HepG2 (cell line): Measurements from ENCODE around the gene GSDME. TPM values are rescaled to one million over a fixed set of nuclear protein-coding genes. Genes with fewer than 3 reads are reported as not detected.

ENCODE experiments used
- ATAC-seq: fragments of 200-7000 bp; cut with Tn5 transposase; 3 replicates; pipeline ENCODE4 v1.9.1; 2020; ENCODE audit warnings: mild to moderate bottlenecking, moderate library complexity
- BruUV-seq: library from RNA; stranded (reverse); fragments of 400-500 nt; replicated peaks from 2 replicates; lab custom pipeline; 2021; lab: Mats Ljungman, UMichigan
- CTCF ChIA-PET: fragments of 300-600 bp; formaldehyde crosslinking; extraction: SDS; loops from one replicate; lab custom pipeline; 2021; ENCODE audit warnings: low total read pairs, inconsistent platforms, low intra/inter-chr PET ratio; lab: Yijun Ruan, JAX
- POLR2A ChIA-PET: fragments of 350-600 bp; sonication (Branson Sonifier 250); formaldehyde crosslinking; loops from one replicate; lab custom pipeline; 2020; ENCODE audit warnings: antibody characterized with exemption, inconsistent platforms; lab: Yijun Ruan, JAX
- DNase-seq: peaks from one replicate; pipeline ENCODE4 v3.0.0-alpha.2; 2015; ENCODE audit warnings: low spot score
- FAIRE-seq: peaks from 3 replicates; lab custom pipeline; 2011; peaks lifted over from hg19 to GRCh38; lab: Jason Lieb, UNC
- H2AFZ ChIP-seq: one replicate; pipeline ENCODE4 v1.6.1; 2011; ENCODE audit warnings: low read length, inconsistent platforms
- H3K27ac ChIP-seq: fragments of 300-600 bp; 3 replicates; pipeline ENCODE4 v1.8.0; 2011; ENCODE audit warnings: mixed run types, mild to moderate bottlenecking, mixed read lengths, low read length, inconsistent platforms; ENCODE audit not compliant: insufficient read depth; ENCODE audit errors: extremely low read length
- H3K27me3 ChIP-seq, 2 experiments: fragments of 200-600 bp in 1 of 2; 2 replicates in 1 of 2; 3 replicates in 1 of 2; pipeline versions ENCODE4 v1.6.0 to v1.8.0; 2011; ENCODE audit warnings: low read length in 2 of 2, mild to moderate bottlenecking in 2 of 2, moderate library complexity in 2 of 2, inconsistent platforms in 1 of 2; ENCODE audit not compliant: insufficient read depth in 2 of 2, control insufficient read depth in 1 of 2
- H3K36me3 ChIP-seq, 2 experiments: fragments of 200-600 bp in 1 of 2; replicated peaks in 1 of 2; 2 replicates in 1 of 2; 3 replicates in 1 of 2; pipeline versions ENCODE4 v1.5.1 to v1.8.0; 2011; ENCODE audit warnings: low read length in 2 of 2, inconsistent platforms in 1 of 2; ENCODE audit not compliant: insufficient read depth in 2 of 2, control insufficient read depth in 1 of 2
- H3K4me1 ChIP-seq: 2 replicates; pipeline ENCODE4 v1.5.1; 2012; ENCODE audit warnings: low read length, inconsistent platforms; ENCODE audit not compliant: insufficient read depth
- H3K4me2 ChIP-seq: 2 replicates; pipeline ENCODE4 v1.6.0; 2011; ENCODE audit warnings: low read depth, low read length, inconsistent platforms
- H3K4me3 ChIP-seq, 3 experiments: fragments of 200-600 bp in 1 of 3; sonication (generic), shearing (Covaris generic) in 1 of 3; replicated peaks in 1 of 3; 2 replicates each; pipeline ENCODE4 v1.5.1; 2011 to 2016; ENCODE audit warnings: low read length in 3 of 3, inconsistent platforms in 2 of 3, low read depth in 2 of 3, mild to moderate bottlenecking in 2 of 3, control low read depth in 1 of 3, mixed read lengths in 1 of 3; ENCODE audit not compliant: insufficient read depth in 1 of 3
- H3K79me2 ChIP-seq: one replicate; pipeline ENCODE4 v1.6.1; 2011; ENCODE audit warnings: low read length, inconsistent platforms; ENCODE audit not compliant: insufficient read depth
- H3K9ac ChIP-seq: 2 replicates; pipeline ENCODE4 v1.6.0; 2011; ENCODE audit warnings: mild to moderate bottlenecking, low read depth, low read length, inconsistent platforms; ENCODE audit not compliant: insufficient read depth
- H3K9me3 ChIP-seq: 2 replicates; pipeline ENCODE4 v1.5.1; 2012; ENCODE audit warnings: mild to moderate bottlenecking, low read length
- H4K20me1 ChIP-seq: 2 replicates; pipeline ENCODE4 v1.6.0; 2011; ENCODE audit warnings: inconsistent platforms, mild to moderate bottlenecking, low read length, moderate library complexity; ENCODE audit not compliant: insufficient read depth
- DPF2 ChIP-seq: sonication (generic); formaldehyde crosslinking; IDR thresholded peaks from 2 replicates; pipeline ENCODE4 v1.4.0; 2020; ENCODE audit warnings: mild to moderate bottlenecking, low read depth, missing genetic modification reagents, borderline replicate concordance
- MYNN ChIP-seq: sonication (generic); formaldehyde crosslinking; IDR thresholded peaks from 2 replicates; pipeline ENCODE4 v1.4.0; 2020; ENCODE audit warnings: mild to moderate bottlenecking, low read depth, missing genetic modification reagents
- SIX4 ChIP-seq: sonication (generic); formaldehyde crosslinking; IDR thresholded peaks from 2 replicates; pipeline ENCODE4 v1.4.0; 2020; ENCODE audit warnings: missing genetic modification reagents
- SNRNP70 ChIP-seq: fragments of 200-400 bp; formaldehyde crosslinking; IDR thresholded peaks from 2 replicates; pipeline ENCODE4 v1.6.1; 2017; ENCODE audit warnings: mild to moderate bottlenecking, low read depth, low read length, moderate library complexity
- SRF ChIP-seq: IDR thresholded peaks from 2 replicates; pipeline ENCODE4 v1.6.1; 2011; ENCODE audit warnings: mild to moderate bottlenecking, low read depth, low read length, moderate library complexity
- ZNF3 ChIP-seq: IDR thresholded peaks from 2 replicates; pipeline ENCODE4 v1.7.0; 2017; ENCODE audit warnings: inconsistent platforms
- ZNF326 ChIP-seq: sonication (generic); formaldehyde crosslinking; IDR thresholded peaks from 2 replicates; pipeline ENCODE4 v1.4.0; 2020; ENCODE audit warnings: missing genetic modification reagents, borderline replicate concordance
- ZNF329 ChIP-seq: sonication (generic); formaldehyde crosslinking; IDR thresholded peaks from 2 replicates; pipeline ENCODE4 v1.9.0; 2021; ENCODE audit warnings: low read depth, mild to moderate bottlenecking, missing genetic modification reagents
- WGBS: methylation state at CpG from one replicate; pipeline ENCODE4 v1.1.6; 2017; ENCODE audit warnings: low lambda C conversion rate; 5-methylcytosine and 5-hydroxymethylcytosine counted together
- in situ Hi-C: cut with HindIII; loops from 2 replicates; pipeline ENCODE4 v1.10.0; 2017; ENCODE audit warnings: low pct_unique_long_range_greater_than_20kb; ENCODE audit not compliant: extremely low pct_ligation_motif_present
- intact Hi-C: fragments of 100-400 bp; cut with micrococcal nuclease; formaldehyde crosslinking; loops from one replicate; pipeline ENCODE4 v1.10.0; 2022; ENCODE audit not compliant: unreplicated experiment
- polyA plus RNA-seq, 8 experiments: library from polyadenylated mRNA; depleted of rRNA in 3 of 8; stranded (reverse) in 7 of 8; unstranded in 1 of 8; fragments of >200 nt; fragmentation: Illumina TruSeq in 4 of 8; extraction: Trizol in 4 of 8; gene quantifications; 2 replicates each; pipeline versions ENCODE4 v1.2.1 to v1.2.3, GENCODE V29; 2011 to 2016; ENCODE audit warnings: low read depth in 4 of 8, missing spikeins in 1 of 8, mixed read lengths in 1 of 8; ENCODE audit not compliant: insufficient read depth in 1 of 8
- total RNA-seq, 5 experiments: library from RNA; depleted of rRNA; stranded (reverse); fragments of >200 nt; fragmentation: Illumina TruSeq; extraction: Trizol; gene quantifications; 2 replicates each; pipeline ENCODE4 v1.2.3, GENCODE V29; 2016; ENCODE audit warnings: low read depth in 1 of 5
- TF ChIP-seq, protein P1 (sequence below): sonication (generic); formaldehyde crosslinking; IDR thresholded peaks from 2 replicates; pipeline ENCODE4 v1.5.1; 2020; ENCODE audit warnings: mild to moderate bottlenecking, moderate library complexity, missing genetic modification reagents
- TF ChIP-seq, protein P2 (sequence below): sonication (generic); formaldehyde crosslinking; IDR thresholded peaks from 2 replicates; pipeline ENCODE4 v1.4.0; 2020; ENCODE audit warnings: missing genetic modification reagents
- TF ChIP-seq, protein P3 (sequence below): sonication (generic); formaldehyde crosslinking; IDR thresholded peaks from 2 replicates; pipeline ENCODE4 v1.5.1; 2020; ENCODE audit warnings: mild to moderate bottlenecking, missing genetic modification reagents, borderline replicate concordance

Gene GSDME
- total and polyA plus RNA-seq, 2 of the 13 experiments (the other 11 are each of a cell fraction or from before 2014, with no cell fraction given): 19.2 to 28.2 TPM

DNA sequence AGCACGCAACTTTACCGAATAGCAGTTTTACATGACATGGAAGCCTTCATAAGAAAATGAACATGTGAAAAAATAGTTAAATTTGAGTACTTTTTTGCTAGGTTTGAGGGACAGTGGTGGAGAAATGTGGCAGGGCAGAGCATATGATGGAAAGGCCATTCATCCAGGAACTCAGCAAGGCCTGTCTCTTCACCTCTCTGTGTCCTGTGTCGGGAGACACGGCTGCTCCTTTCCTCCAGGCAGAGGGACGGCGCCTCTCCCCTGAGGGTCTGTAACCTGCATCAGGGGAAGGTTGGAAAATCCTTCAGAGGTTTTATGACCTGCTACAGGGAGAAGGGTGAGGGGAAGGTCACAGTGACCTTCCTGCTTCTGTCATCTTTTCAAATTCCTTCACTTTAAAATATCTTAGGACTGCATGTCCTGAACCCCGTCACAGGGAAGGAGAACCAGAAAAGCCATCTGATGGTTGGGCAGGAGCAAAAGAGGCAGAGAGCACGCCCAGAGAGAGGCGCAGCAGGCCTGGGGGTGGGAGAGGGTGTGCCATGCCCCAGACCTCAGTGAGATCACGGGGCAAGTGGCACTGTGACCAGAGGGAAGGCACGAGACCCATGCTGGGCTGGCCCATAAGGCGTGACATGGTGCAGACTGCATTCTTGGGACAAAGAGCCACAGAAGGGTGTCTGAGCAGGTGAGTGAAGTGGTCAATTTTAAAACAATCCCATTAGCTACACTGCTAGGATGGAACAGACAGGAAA lies 44.0 kb downstream of the GSDME start (continued):
- TF ChIP-seq ZNF3 (CRISPR knock-in tag): no peak
- TF ChIP-seq ZNF326 (CRISPR knock-in tag): no peak
- TF ChIP-seq, protein P1, sequence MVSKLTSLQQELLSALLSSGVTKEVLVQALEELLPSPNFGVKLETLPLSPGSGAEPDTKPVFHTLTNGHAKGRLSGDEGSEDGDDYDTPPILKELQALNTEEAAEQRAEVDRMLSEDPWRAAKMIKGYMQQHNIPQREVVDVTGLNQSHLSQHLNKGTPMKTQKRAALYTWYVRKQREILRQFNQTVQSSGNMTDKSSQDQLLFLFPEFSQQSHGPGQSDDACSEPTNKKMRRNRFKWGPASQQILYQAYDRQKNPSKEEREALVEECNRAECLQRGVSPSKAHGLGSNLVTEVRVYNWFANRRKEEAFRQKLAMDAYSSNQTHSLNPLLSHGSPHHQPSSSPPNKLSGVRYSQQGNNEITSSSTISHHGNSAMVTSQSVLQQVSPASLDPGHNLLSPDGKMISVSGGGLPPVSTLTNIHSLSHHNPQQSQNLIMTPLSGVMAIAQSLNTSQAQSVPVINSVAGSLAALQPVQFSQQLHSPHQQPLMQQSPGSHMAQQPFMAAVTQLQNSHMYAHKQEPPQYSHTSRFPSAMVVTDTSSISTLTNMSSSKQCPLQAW (CRISPR knock-in tag): no peak
- TF ChIP-seq DPF2: no peak
- TF ChIP-seq, protein P2, sequence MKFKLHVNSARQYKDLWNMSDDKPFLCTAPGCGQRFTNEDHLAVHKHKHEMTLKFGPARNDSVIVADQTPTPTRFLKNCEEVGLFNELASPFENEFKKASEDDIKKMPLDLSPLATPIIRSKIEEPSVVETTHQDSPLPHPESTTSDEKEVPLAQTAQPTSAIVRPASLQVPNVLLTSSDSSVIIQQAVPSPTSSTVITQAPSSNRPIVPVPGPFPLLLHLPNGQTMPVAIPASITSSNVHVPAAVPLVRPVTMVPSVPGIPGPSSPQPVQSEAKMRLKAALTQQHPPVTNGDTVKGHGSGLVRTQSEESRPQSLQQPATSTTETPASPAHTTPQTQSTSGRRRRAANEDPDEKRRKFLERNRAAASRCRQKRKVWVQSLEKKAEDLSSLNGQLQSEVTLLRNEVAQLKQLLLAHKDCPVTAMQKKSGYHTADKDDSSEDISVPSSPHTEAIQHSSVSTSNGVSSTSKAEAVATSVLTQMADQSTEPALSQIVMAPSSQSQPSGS (CRISPR knock-in tag): no peak

DNA sequence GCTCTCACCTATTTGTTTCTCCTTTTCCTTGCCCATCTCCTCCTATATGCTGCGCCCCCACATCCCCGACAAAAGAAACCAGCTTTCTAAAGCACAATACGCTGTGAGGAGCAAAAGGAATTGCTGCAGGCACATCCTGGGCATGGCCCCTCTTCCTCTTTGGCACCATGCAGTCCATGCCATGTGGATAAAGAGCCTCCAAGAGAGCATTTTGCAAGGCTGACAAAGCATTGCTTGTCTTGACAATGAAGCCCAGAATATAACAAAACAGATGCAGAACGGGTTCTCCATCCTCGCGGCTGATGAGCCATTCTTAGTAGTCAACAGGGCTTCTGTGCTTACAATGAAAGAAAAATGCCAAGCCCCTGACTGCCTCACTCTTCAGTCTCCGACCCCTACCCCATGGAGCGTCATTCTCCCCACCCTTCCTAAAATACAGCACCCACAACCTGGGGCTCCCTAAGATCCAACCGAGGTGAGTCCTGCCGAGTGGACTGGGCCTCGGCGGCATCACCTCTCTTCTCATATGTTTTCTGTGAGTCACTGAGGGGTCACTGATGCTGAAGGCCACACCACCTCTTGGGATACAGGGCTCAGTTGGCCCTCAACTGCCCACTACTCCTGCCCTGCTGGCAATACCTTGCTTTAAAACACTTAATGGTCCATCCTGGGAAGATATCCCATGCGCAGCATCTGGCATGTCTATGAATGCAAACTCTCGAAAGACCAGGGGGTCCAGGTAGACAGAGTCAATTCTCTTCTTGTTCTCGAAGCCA lies 47.5 kb downstream of the GSDME start:
- Histone ChIP-seq H3K4me3 (no peak overlapping the region), H3K36me3 (peaks cover 3 to 6% of the 10 kb centered on the region in 2 experiments; a peak in 2 of 5 replicates), H3K27me3 (no peaks in the 10 kb centered on the region), H3K9me3 (no peaks in the 10 kb centered on the region), H2AFZ (no peak overlapping the region), H3K4me2 (no peak overlapping the region), H3K27ac (no peak overlapping the region), H3K4me1 (peaks cover 8% of the 10 kb centered on the region; the same call in 1 of the 2 replicates), H3K9ac (no peak overlapping the region), H4K20me1 (no peaks in the 10 kb centered on the region), H3K79me2 (no peaks in the 10 kb centered on the region)
- DNase-seq (no peak), FAIRE-seq (no peak), ATAC-seq (no peak)
- BruUV-seq: no TSS peak
- ChIA-PET POLR2A (no interaction called here), CTCF (no interaction called here)
- WGBS: 98% methylated on average over 14 of the region's 15 CpGs
- intact Hi-C loops (no loop called here), in situ Hi-C loops (no loop called here)
- TF ChIP-seq SIX4 (CRISPR knock-in tag) (no peak), SNRNP70 (no peak), MYNN (no peak), ZNF329 (CRISPR knock-in tag) (no peak), SRF (no peak)
- TF ChIP-seq, protein P3, sequence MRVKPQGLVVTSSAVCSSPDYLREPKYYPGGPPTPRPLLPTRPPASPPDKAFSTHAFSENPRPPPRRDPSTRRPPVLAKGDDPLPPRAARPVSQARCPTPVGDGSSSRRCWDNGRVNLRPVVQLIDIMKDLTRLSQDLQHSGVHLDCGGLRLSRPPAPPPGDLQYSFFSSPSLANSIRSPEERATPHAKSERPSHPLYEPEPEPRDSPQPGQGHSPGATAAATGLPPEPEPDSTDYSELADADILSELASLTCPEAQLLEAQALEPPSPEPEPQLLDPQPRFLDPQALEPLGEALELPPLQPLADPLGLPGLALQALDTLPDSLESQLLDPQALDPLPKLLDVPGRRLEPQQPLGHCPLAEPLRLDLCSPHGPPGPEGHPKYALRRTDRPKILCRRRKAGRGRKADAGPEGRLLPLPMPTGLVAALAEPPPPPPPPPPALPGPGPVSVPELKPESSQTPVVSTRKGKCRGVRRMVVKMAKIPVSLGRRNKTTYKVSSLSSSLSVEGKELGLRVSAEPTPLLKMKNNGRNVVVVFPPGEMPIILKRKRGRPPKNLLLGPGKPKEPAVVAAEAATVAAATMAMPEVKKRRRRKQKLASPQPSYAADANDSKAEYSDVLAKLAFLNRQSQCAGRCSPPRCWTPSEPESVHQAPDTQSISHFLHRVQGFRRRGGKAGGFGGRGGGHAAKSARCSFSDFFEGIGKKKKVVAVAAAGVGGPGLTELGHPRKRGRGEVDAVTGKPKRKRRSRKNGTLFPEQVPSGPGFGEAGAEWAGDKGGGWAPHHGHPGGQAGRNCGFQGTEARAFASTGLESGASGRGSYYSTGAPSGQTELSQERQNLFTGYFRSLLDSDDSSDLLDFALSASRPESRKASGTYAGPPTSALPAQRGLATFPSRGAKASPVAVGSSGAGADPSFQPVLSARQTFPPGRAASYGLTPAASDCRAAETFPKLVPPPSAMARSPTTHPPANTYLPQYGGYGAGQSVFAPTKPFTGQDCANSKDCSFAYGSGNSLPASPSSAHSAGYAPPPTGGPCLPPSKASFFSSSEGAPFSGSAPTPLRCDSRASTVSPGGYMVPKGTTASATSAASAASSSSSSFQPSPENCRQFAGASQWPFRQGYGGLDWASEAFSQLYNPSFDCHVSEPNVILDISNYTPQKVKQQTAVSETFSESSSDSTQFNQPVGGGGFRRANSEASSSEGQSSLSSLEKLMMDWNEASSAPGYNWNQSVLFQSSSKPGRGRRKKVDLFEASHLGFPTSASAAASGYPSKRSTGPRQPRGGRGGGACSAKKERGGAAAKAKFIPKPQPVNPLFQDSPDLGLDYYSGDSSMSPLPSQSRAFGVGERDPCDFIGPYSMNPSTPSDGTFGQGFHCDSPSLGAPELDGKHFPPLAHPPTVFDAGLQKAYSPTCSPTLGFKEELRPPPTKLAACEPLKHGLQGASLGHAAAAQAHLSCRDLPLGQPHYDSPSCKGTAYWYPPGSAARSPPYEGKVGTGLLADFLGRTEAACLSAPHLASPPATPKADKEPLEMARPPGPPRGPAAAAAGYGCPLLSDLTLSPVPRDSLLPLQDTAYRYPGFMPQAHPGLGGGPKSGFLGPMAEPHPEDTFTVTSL (CRISPR knock-in tag): no peak
